Mesenchymal stem cell (in vitro differentiated cells and primary cell): ENCODE results near the gene COA3.

ENCODE experiments used
- DNase-seq: peaks from one replicate; pipeline ENCODE4 v3.0.0-alpha.2; 2013
- H2AFZ ChIP-seq: one replicate; pipeline ENCODE4 v1.6.1; 2013; ENCODE audit warnings: low read depth, mild to moderate bottlenecking, control low read depth, inconsistent platforms, low read length, moderate library complexity
- H2AK5ac ChIP-seq: 2 replicates; pipeline ENCODE4 v1.6.1; 2013; ENCODE audit warnings: low read length, moderate library complexity, mild to moderate bottlenecking, inconsistent platforms; ENCODE audit not compliant: severe bottlenecking
- H2BK120ac ChIP-seq: one replicate; pipeline ENCODE4 v1.6.1; 2013; ENCODE audit warnings: low read depth, mild to moderate bottlenecking, inconsistent platforms, low read length, moderate library complexity
- H2BK12ac ChIP-seq, 2 experiments: one replicate each; pipeline ENCODE4 v1.6.1; 2013; ENCODE audit warnings: inconsistent platforms in 2 of 2, low read length in 2 of 2, mild to moderate bottlenecking in 2 of 2, moderate library complexity in 2 of 2, control low read depth in 1 of 2
- H2BK15ac ChIP-seq: one replicate; pipeline ENCODE4 v1.6.1; 2013; ENCODE audit warnings: mild to moderate bottlenecking, low read depth, inconsistent platforms; ENCODE audit not compliant: poor library complexity, severe bottlenecking
- H2BK5ac ChIP-seq: 2 replicates; pipeline ENCODE4 v1.6.1; 2013; ENCODE audit warnings: low read depth, mild to moderate bottlenecking, low read length, control low read depth, inconsistent platforms; ENCODE audit not compliant: poor library complexity, severe bottlenecking
- H3K14ac ChIP-seq, 2 experiments: one replicate each; pipeline ENCODE4 v1.6.1; 2013; ENCODE audit warnings: inconsistent platforms in 2 of 2, low read length in 2 of 2, control low read depth in 1 of 2, mild to moderate bottlenecking in 1 of 2, moderate library complexity in 1 of 2
- H3K18ac ChIP-seq, 2 experiments: one replicate each; pipeline ENCODE4 v1.6.1; 2013; ENCODE audit warnings: inconsistent platforms in 2 of 2, low read length in 2 of 2, control low read depth in 1 of 2, low read depth in 1 of 2, mild to moderate bottlenecking in 1 of 2
- H3K23ac ChIP-seq, 2 experiments: one replicate each; pipeline ENCODE4 v1.6.1; 2013; ENCODE audit warnings: inconsistent platforms in 2 of 2, low read length in 2 of 2, mild to moderate bottlenecking in 2 of 2, moderate library complexity in 2 of 2, control low read depth in 1 of 2
- H3K27ac ChIP-seq: 2 replicates; pipeline ENCODE4 v1.5.1; 2013; ENCODE audit warnings: mild to moderate bottlenecking, moderate library complexity, low read length, control low read depth, inconsistent platforms; ENCODE audit not compliant: poor library complexity, severe bottlenecking
- H3K27me3 ChIP-seq, 2 experiments: 2 replicates each; pipeline versions ENCODE4 v1.6.1 to v1.7.0; 2013; ENCODE audit warnings: low read length in 2 of 2, mild to moderate bottlenecking in 2 of 2, moderate library complexity in 2 of 2, control low read depth in 1 of 2, inconsistent platforms in 1 of 2; ENCODE audit not compliant: control insufficient read depth in 1 of 2, insufficient read depth in 1 of 2
- H3K36me3 ChIP-seq, 2 experiments: 2 replicates each; pipeline versions ENCODE4 v1.6.1 to v1.7.0; 2013; ENCODE audit warnings: low read length in 2 of 2, control low read depth in 1 of 2, inconsistent platforms in 1 of 2, low read depth in 1 of 2, mild to moderate bottlenecking in 1 of 2; ENCODE audit not compliant: insufficient read depth in 2 of 2, control insufficient read depth in 1 of 2
- H3K4ac ChIP-seq, 2 experiments: one replicate each; pipeline ENCODE4 v1.6.1; 2013; ENCODE audit warnings: inconsistent platforms in 2 of 2, low read length in 2 of 2, mild to moderate bottlenecking in 2 of 2, moderate library complexity in 2 of 2, control low read depth in 1 of 2, low read depth in 1 of 2
- H3K4me1 ChIP-seq: 2 replicates; pipeline ENCODE4 v1.6.1; 2013; ENCODE audit warnings: low read depth, low read length, control low read depth; ENCODE audit not compliant: control insufficient read depth, insufficient read depth
- H3K4me2 ChIP-seq: 2 replicates; pipeline ENCODE4 v1.6.1; 2013; ENCODE audit warnings: low read length, mild to moderate bottlenecking, inconsistent platforms; ENCODE audit not compliant: poor library complexity, severe bottlenecking
- H3K4me3 ChIP-seq, 2 experiments: 2 replicates each; pipeline versions ENCODE4 v1.5.1 to v1.7.0; 2013; ENCODE audit warnings: low read length in 2 of 2, mild to moderate bottlenecking in 2 of 2, control low read depth in 1 of 2, low read depth in 1 of 2; ENCODE audit not compliant: insufficient read depth in 1 of 2
- H3K79me1 ChIP-seq: replicated peaks from 2 replicates; pipeline ENCODE4 v1.6.1; 2013; ENCODE audit warnings: mild to moderate bottlenecking, control low read depth, low read length, inconsistent platforms; ENCODE audit not compliant: poor library complexity, severe bottlenecking
- H3K9ac ChIP-seq: 2 replicates; pipeline ENCODE4 v1.7.0; 2013; ENCODE audit warnings: mild to moderate bottlenecking, low read length, moderate library complexity
- H3K9me3 ChIP-seq: 2 replicates; pipeline ENCODE4 v1.7.0; 2013; ENCODE audit warnings: mild to moderate bottlenecking, low read length; ENCODE audit not compliant: control insufficient read depth
- H4K8ac ChIP-seq: one replicate; pipeline ENCODE4 v1.6.1; 2013; ENCODE audit warnings: inconsistent platforms, mild to moderate bottlenecking, low read length, moderate library complexity
- H4K91ac ChIP-seq: one replicate; pipeline ENCODE4 v1.6.1; 2013; ENCODE audit warnings: mild to moderate bottlenecking, low read length, inconsistent platforms
- WGBS: methylation state at CpG from one replicate; pipeline ENCODE4 v1.1.7; 2013; ENCODE audit warnings: mixed read lengths; 5-methylcytosine and 5-hydroxymethylcytosine counted together

COA3 gene

GRCh38 chr17:42766124-42766523, 32.4 kb downstream of the COA3 start:
- no peak overlapping the region for H3K9ac ChIP-seq
- H2BK15ac ChIP-seq, result no peak overlapping the region
- no peak overlapping the region for H2BK120ac ChIP-seq
- no peak overlapping the region for H4K91ac ChIP-seq
- no peak overlapping the region for H4K8ac ChIP-seq
- H3K14ac ChIP-seq, result no peak overlapping the region
- H3K4ac ChIP-seq, result no peak overlapping the region
- H2BK5ac ChIP-seq, result no peak overlapping the region
- no peaks in the 10 kb centered on the region for H3K9me3 ChIP-seq
- no peak overlapping the region for H2AFZ ChIP-seq
- no peak overlapping the region for H3K4me2 ChIP-seq
- no peak overlapping the region for H3K27ac ChIP-seq
- no peak overlapping the region for H3K23ac ChIP-seq
- peaks cover 14 to 15% of the 10 kb centered on the region in 2 experiments for H3K27me3 ChIP-seq
- WGBS, result 92% methylated on average over 6 of the region's 6 CpGs
- H2BK12ac ChIP-seq, result no peak overlapping the region
- no peak overlapping the region for H3K18ac ChIP-seq
- H2AK5ac ChIP-seq, result no peak overlapping the region
- H3K36me3 ChIP-seq, result no peaks in the 10 kb centered on the region
- no peak overlapping the region for H3K4me3 ChIP-seq
- no peaks in the 10 kb centered on the region for H3K79me1 ChIP-seq
- peaks cover 13% of the 10 kb centered on the region for H3K4me1 ChIP-seq
- DNase-seq, result no peak

DNA sequence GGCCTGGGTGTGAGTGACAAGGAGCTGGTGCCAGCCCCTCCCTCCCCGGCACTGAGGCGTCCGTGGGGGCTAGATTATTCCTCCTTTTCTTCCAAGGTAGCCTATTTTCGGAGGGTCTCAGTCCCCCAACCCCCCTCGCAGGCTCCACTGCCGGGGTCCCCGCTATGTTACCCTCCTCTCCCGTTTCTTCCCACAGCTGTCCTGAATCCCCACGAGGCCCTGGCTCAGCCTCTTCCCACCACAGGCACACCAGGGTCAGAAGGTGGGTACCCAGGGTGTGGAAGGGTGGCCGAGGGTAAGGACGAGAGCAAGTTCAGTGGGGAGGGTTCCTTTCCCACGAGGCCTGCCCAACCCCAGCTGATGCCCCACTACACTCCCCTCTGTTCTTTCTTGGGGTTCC, 36.9 kb downstream of the COA3 start:
- Histone ChIP-seq H4K8ac (peak overlapping the region; percentile 92), H2AFZ (no peak overlapping the region), H2BK120ac (peak overlapping the region; percentile 73), H2AK5ac (no peak overlapping the region), H3K9me3 (no peaks in the 10 kb centered on the region), H3K4me1 (peaks cover 22% of the 10 kb centered on the region), H3K27me3 (peaks cover 27 to 41% of the 10 kb centered on the region in 2 experiments), H2BK12ac (no peak overlapping the region), H3K4me2 (peak overlapping the region; percentile 89), H4K91ac (no peak overlapping the region), H3K9ac (peak overlapping the region; percentile 70), H3K4me3 (peak overlapping the region; percentile 49 to 70), H3K14ac (peak overlapping the region in 1 of 2 experiments; percentile 76), H3K18ac (peak overlapping the region in 1 of 2 experiments; percentile 54), H2BK5ac (no peak overlapping the region), H3K4ac (no peak overlapping the region), H3K79me1 (no peaks in the 10 kb centered on the region), H3K27ac (no peak overlapping the region), H2BK15ac (peak overlapping the region; percentile 83), H3K36me3 (no peaks in the 10 kb centered on the region), H3K23ac (peak overlapping the region in 1 of 2 experiments; percentile 70)
- no peak for DNase-seq
- WGBS, result 77% methylated on average over 10 of the region's 12 CpGs

DNA sequence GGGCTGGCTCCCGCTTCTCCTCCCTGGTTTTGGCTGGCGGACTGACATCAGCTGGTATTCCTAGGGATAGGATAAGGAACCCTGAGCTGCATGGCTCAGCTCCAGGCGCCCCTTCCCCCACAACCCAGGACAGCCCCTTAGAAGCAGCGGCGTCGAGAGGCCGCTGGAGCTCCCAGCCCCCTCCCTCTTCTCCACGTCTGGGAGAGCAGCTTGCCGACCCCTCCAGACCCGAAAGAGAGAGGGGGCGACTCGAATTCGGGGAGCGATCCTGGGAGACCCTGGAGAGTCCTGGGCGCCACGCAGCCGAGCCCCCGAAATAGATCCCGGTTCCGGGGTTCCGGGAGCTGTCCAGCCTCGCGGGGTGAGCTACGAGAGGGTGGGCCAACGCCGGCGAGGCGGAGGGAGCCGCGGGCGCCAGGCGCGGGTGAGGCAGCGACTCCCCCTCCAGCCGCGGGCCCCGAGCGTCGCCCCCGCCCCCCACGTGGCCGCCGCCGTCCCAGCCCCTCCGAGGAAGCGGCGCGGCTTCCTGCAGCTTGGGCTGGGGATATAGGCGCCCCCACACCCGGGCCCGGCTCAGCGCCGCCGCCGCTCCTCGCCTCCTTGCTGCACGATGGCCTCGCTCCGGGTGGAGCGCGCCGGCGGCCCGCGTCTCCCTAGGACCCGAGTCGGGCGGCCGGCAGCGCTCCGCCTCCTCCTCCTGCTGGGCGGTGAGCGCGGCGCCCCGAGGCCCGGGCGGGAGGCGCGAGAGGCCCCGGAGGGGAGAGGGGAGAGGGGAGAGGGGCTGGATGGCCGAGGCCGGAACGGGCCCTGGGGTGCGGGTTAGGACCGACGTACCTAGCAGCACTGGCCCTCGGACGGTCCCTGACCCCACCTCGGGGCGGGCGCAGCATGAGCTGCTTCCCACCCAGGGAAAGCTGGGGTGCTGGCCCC, 37.6 kb downstream of the COA3 start, which contains the start of gene RAMP2:
Gene RAMP2, plus strand, starts transcription at position 576 of the 930 bp plus-strand sequence. Its CDS starts 35 bp downstream, at position 611.
- H3K4ac ChIP-seq, result peak within 1 kb of the TSS in 1 of 2 experiments; percentile 28

More for the DNA sequence above, 37.6 kb downstream of the COA3 start, which contains the start of gene RAMP2:
- Histone ChIP-seq H3K27ac (no peak within 1 kb of the TSS), H3K36me3 (no peaks in the 10 kb centered on the region), H2BK120ac (peak within 1 kb of the TSS; percentile 73), H2AK5ac (no peak within 1 kb of the TSS), H3K14ac (peak within 1 kb of the TSS in 1 of 2 experiments; percentile 76), H3K23ac (peak within 1 kb of the TSS in 1 of 2 experiments; percentile 70), H3K4me3 (peak within 1 kb of the TSS; percentile 49 to 70), H2BK5ac (no peak within 1 kb of the TSS), H3K4me2 (peak within 1 kb of the TSS; percentile 89), H2AFZ (peak within 1 kb of the TSS; percentile 56), H2BK12ac (peak within 1 kb of the TSS in 1 of 2 experiments; percentile 52), H4K91ac (peak within 1 kb of the TSS; percentile 75), H3K4me1 (peaks cover 22% of the 10 kb centered on the region), H3K27me3 (peaks cover 27 to 44% of the 10 kb centered on the region in 2 experiments), H3K79me1 (no peaks in the 10 kb centered on the region), H3K18ac (peak within 1 kb of the TSS; percentile 33 to 54), H3K9me3 (no peaks in the 10 kb centered on the region), H3K9ac (peak within 1 kb of the TSS; percentile 70), H2BK15ac (peak within 1 kb of the TSS; percentile 83), H4K8ac (peak within 1 kb of the TSS; percentile 92)
- DNase-seq, result peak; percentile 31
- 6% methylated on average over 47 of the region's 92 CpGs for WGBS
